ENCODE results near the gene PLCXD3. TPM values are rescaled to one million over a fixed set of nuclear protein-coding genes. Genes with fewer than 3 reads are reported as not detected.

Gene PLCXD3
- total and polyA plus RNA-seq, 2 of the 4 experiments (the other 2 are of a cell fraction) = under 0.01 to 0.02 TPM

GRCh38 chr5:41415242-41415641, 95.2 kb downstream of the PLCXD3 start:
- Histone ChIP-seq H3K4me3 (ENCODE audit: insufficient read depth, low read depth, low read length) (no peak overlapping the region), H3K9me3 (ENCODE audit: control insufficient read depth, insufficient read depth, low read length) (no peaks in the 10 kb centered on the region), H4K91ac (ENCODE audit: insufficient read depth, low read depth, low read length) (peak overlapping the region; percentile 50; the same call in 1 of the 2 replicates), H3K79me1 (ENCODE audit: low read depth in 1 of 2, low read length in 2 of 2) (no peaks in the 10 kb centered on the region), H3K27me3 (ENCODE audit: control insufficient read depth, insufficient read depth, low read length) (no peaks in the 10 kb centered on the region), H4K5ac (ENCODE audit: low read depth, low read length) (0 out of 2 replicates have a peak overlapping the region, but pooled peaks have one; percentile 18), H3K36me3 (ENCODE audit: control insufficient read depth, insufficient read depth, low read length) (no peaks in the 10 kb centered on the region), H2BK5ac (ENCODE audit: low read depth, low read length, poor library complexity, severe bottlenecking) (peak overlapping the region; percentile 62), H2BK120ac (ENCODE audit: low read depth, low read length) (peak overlapping the region; percentile 91), H2AFZ (replicated peaks; ENCODE audit: low read length, poor library complexity) (no peak overlapping the region), H3K23ac (ENCODE audit: low read depth, low read length) (no peak overlapping the region), H3K4ac (ENCODE audit: low read depth, low read length) (peak overlapping the region; percentile 72), H3K9me1 (ENCODE audit: insufficient read depth, low read length) (no peaks in the 10 kb centered on the region; the same call in 1 of the 2 replicates), H3K4me2 (ENCODE audit: low read depth, low read length) (no peak overlapping the region), H4K20me1 (ENCODE audit: insufficient read depth, low read length) (no peaks in the 10 kb centered on the region), H2BK20ac (ENCODE audit: low read depth, low read length) (peak overlapping the region; percentile 94), H3K27ac (ENCODE audit: insufficient read depth, low read length) (no peak overlapping the region), H2AK5ac (ENCODE audit: low read depth, low read length) (peak overlapping the region; percentile 48; the same call in 1 of the 2 replicates), H3K9ac (ENCODE audit: low read depth, low read length) (no peak overlapping the region), H2BK15ac (ENCODE audit: low read depth, low read length) (0 out of 3 replicates have a peak overlapping the region, but pooled peaks have one; percentile 84), H3K4me1 (ENCODE audit: control insufficient read depth, insufficient read depth, low read length) (peaks cover 4% of the 10 kb centered on the region), H4K8ac (ENCODE audit: low read depth in 2 of 2, low read length in 2 of 2) (peak overlapping the region in 1 of 2 experiments; percentile 18; a peak in 2 of 4 replicates), H2AK9ac (replicated peaks; ENCODE audit: low read depth, low read length, poor library complexity) (no peak overlapping the region), H3K18ac (ENCODE audit: low read depth, low read length) (peak overlapping the region; percentile 68; the same call in 1 of the 2 replicates), H3K14ac (replicated peaks; ENCODE audit: low read depth, low read length) (peak overlapping the region; percentile 36; the same call in 1 of the 2 replicates), H3K56ac (ENCODE audit: extremely low read depth, insufficient read depth, low read length) (no peak overlapping the region; the same call in 1 of the 2 replicates)
- CTCF ChIA-PET = no interaction called here
- dilution Hi-C loops (cut with HindIII; ENCODE audit: low sequenced_read_pairs, unreplicated experiment) (no loop called here), intact Hi-C loops (cut with micrococcal nuclease) (loop anchor here (5.0 kb wide), 1 partner anchor 437 kb away; no protein-coding TSS in a partner anchor), in situ Hi-C loops (cut with MboI; ENCODE audit: low sequenced_read_pairs) (no loop called here)
- POLR2A ChIA-PET (ENCODE audit: unreplicated experiment) = no interaction called here
- no CpG with 5 or more reads among the region's 1 CpG for WGBS, 2 experiments (ENCODE audit: extremely low coverage in 2 of 2, insufficient read length in 1 of 2)
- DNase-seq (no peak), ATAC-seq (ENCODE audit: low read depth) (no peak)
- BruUV-seq (replicated peaks) = no TSS peak
- TF ChIP-seq USF2 (IDR thresholded peaks at IDR 0.05; ENCODE audit: low read depth, low read length) (no peak), FOS (IDR thresholded peaks at IDR 0.05; ENCODE audit: low read depth, low read length) (no peak)

Measured in IMR-90 (cell line).